ENCODE data around the gene RHBDL1.
A peak's percentile ranks its signal among the peaks of the same experiment; 100 is the strongest.

Gene RHBDL1

DNA sequence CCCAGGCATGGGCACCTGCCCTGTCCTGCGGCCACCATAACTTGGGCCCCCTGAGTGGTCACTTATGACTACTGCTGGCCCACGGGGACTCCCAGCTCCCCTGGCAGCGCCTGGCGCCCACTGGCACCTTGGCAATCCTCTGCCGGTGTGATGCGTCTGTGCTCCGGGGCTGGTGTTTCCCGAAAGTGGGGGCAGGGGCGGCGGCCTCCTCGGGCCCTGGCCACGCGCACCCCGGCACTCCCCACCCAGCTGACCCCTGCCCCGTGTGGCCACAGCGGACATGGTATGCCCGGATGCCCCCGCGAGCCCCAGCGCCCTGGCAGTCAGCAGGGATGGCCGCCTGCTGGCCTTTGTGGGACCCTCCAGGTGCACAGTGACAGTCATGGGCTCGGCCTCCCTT, 18.0 kb upstream of the RHBDL1 start:
- DNase-seq (ENCODE audit: low spot score): no peak

DNA sequence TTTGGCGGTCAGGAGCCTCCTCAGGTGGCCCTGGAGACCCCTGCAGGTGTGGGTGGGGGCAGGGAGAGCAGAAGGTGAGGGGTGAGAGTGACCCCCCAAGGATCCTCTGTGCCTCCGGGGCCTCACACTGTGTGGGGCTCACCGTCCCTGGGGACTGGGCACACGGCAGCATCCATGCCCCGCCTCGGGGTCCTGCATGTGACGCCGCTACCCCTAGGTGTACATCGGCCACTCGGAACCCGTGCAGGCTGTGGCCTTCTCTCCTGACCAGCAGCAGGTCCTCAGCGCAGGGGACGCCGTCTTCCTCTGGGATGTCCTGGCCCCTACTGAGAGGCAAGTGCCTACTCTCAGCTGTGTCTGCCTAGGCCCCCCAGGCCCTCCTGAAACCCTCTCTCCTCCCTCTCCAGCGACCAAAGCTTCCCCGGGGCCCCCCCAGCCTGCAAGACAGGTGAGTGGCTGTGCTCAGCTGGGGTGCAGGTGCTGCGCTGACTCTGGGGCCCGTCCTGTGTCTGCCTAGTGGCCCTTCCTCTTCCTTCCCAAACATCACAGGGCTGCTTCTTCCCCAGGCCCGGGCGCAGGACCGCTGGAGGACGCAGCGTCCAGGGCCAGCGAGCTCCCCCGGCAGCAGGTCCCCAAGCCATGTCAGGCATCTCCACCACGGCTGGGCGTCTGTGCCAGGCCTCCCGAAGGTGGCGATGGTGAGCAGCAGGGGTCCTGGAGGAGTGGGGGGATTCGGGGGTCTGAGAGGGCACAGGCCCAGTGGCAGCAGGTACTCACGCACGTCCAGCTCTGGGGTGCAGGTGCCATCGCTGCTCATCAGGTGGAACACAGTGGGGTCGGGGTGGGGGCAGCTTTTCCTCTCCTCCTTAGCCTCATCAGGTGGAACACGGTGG, 16.5 kb upstream of the RHBDL1 start:
- DNase-seq (ENCODE audit: low spot score): no peak

DNA sequence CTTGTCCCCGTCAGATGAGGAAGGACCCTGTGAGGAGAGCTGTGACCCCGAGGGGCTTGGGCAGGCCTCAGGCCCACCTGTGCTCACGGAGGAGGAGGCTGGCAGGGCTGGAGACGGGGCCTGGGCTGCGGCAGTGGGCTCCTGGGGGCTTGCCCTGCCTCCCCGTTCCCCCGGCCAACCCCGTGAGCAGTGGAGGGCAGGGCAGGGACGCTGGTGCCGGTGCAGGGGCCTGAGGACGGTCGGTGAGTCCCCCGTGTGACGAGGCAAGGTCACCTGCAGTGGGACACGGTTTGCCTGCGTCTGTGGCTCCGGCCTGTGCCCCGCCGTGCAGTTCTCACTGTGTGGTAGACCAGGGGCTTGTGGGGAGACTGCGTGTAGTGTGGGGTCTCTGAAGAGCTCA, 15.9 kb upstream of the RHBDL1 start:
- no peak for DNase-seq (ENCODE audit: low spot score)

DNA sequence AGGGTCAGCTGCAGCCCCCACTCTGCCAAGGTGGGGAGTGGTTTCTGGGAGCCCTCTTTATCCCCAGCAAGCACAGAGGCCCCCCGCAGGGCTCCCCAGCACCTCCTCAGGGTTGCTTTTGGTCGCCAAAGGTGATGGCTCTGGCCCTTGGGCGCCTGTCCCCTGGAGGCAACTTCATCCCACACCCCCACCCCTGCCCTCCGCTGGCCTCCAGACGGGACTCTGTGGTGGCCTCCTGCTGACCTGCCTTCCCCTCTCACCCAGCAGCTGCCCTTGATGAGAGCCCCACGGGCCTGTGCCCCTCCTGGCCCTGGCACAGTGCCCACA, 15.4 kb upstream of the RHBDL1 start:
- no peak for DNase-seq (ENCODE audit: low spot score)

DNA sequence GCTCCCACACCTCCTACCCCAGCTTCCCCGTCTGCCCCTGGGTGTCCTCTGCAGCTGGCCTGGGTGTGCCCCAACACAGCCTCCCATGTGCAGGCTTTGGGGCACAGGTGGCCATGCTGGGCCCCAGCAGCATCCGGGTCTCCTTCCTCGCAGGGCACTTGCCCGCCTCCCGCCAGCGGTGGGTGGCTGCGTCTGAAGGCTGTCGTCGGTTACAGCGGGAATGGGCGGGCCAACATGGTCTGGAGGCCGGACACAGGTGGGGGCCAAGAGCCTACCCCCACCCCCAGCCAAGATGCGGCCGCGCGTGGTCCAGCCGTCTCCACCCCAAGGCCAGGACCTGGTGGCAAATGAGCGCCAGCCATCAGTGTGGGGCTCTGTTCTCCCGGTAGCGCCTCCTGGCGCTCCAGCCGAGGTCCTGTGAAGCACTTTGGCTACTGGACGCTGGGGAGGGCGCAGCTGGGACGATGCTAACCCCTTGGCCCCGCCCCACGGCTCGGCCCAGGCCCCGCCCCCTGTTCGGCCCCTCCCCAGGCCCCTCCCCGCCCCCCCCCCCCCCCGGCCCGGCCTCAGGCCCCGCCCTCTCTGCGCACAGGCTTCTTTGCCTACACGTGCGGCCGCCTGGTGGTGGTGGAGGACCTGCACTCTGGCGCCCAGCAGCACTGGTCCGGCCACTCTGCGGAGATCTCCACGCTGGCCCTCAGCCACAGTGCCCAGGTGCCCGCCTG, 14.8 kb upstream of the RHBDL1 start:
- peak; percentile 86 for DNase-seq (ENCODE audit: low spot score)

DNA sequence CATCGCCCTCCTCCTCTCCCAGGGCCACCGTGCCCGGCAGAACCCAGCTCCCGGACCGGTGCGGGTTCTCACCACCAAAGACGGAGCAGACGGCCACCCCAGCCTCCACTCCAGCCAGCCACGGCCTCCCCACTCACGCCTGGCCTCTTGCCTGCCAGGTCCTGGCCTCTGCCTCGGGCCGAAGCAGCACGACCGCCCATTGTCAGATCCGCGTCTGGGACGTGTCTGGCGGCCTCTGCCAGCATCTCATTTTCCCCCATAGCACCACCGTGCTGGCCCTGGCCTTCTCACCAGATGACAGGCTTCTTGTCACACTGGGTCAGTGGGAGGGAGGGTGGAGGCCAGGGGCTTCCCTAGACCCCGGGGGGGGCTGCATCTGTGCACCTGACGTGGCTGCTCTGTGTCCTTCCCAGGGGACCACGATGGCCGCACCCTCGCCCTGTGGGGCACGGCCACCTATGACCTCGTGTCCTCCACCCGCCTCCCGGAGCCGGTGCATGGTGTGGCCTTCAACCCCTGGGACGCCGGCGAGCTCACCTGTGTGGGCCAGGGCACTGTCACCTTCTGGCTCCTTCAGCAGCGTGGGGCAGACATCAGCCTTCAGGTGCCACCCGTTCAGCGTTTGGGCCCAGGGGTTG, 14.2 kb upstream of the RHBDL1 start:
- DNase-seq (ENCODE audit: low spot score): no peak

DNA sequence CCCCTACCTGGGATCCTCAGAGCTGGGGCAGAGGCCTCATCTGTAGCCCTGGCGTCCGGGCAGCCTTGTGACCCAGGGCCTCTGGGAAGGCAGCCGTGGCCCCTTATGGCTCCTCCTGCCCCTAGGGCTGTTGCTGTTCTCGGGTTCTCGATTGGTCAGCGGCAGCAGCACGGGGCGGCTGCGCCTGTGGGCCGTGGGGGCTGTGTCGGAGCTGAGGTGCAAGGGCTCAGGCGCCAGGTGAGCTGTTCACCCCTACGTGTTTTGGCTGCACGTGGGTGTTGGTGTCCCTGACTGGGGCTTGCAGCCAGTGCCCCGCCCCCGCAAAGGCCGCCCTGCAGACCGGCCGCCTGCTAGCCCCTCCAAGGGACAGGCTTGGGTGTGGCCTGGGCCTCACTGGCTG, 13.4 kb upstream of the RHBDL1 start:
- no peak for DNase-seq (ENCODE audit: low spot score)

DNA sequence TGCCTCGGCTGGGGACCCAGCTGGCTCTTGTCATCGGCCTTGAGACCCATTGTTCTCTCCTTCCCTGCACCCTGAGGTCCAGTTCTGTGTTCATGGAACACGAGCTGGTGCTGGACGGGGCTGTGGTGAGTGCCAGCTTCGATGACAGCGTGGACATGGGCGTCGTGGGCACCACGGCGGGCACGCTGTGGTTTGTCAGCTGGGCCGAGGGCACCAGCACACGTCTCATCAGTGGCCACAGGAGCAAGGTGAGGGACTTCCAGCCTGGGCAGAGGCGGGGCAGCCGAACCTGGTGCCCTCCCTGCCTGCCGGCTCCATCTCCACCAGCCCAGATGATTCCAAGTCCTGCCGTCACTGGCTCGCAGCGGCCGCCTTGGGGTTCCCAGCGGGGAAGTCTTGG, 12.9 kb upstream of the RHBDL1 start:
- no peak for DNase-seq (ENCODE audit: low spot score)

DNA sequence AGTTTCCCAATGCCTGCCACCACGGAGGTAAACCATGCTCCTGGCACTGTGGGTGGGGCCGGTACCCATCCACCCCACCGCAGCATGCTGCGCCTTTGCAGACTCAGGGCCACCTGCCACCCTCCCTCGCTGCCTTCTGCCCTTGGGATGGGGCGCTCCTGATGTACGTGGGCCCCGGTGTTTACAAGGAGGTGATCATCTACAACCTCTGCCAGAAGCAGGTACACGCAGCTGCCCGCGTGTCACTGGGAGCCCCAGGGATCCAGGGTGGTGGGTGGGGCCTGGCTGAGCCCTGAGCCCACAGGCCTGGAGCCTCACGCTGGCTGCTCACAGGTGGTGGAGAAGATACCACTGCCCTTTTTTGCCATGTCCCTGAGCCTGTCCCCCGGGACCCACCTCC, 8.9 kb upstream of the RHBDL1 start:
- DNase-seq (ENCODE audit: low spot score): no peak

DNA sequence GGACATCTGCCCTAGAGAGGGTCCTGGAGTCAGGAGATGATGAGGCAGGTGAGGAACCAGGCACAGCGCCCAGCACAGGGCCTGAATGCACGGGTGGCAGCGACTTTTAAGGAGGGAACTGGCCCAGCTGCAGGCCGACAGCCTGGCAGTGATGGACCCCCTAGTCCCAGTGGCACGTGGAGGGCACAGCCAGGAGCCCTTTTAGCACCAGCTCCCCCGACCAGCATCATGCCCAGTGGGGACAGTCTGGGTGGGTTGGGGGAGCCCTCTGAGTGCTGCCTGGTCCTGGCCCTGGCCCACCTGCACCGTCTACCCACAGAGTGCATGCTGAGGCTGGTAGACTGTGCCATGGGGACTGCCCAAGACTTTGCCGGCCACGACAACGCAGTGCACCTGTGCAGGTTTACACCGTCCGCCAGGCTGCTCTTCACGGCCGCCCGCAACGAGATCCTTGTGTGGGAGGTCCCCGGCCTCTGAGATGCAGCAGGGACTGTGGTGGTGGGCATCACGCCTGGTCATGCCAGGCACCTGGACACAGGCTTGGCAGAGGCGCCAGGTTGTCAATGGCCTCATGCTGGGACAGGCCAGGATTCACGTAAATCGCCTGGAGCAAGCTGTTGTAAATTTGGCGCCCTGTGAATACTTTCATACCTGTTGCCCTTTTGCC, 8.2 kb upstream of the RHBDL1 start:
- DNase-seq (ENCODE audit: low spot score): no peak

DNA sequence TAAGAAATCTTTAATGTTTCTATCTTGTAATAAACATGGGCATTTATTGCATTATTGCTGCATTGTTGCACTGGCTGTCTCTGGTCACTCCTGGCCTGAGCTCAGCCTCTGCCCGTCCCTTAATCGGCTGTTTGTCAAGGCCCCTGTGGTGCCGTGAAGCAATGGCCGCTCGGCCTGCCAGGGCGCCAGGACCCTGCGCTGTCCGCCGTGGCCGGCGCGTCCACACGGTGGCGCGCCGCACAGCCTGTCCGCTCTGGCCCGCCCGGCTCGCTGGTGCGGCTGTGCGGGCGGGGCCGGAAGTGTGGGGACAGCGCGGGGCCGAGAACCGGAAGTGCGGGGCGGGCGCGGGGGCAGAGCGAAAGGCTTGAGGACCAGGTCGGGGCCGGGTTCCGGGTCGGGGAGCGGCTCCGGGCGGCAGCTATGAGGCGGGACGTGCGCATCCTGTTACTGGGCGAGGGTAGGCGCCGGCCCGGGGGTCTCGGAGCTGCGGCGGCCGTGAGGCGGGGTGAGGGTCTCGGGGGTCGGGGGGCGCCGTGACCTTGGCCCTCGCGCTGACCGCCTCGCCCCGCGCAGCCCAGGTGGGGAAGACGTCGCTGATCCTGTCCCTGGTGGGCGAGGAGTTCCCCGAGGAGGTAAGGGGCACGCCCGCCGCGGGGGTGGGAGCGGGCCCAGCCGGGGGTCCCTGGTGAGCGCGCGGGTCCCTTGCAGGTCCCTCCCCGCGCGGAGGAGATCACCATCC, 7.5 kb upstream of the RHBDL1 start, which contains the start of gene RHOT2:
Gene RHOT2 (plus strand): TSS at position 353 of the 739 bp plus-strand sequence. CDS start 68 bp downstream, at position 421.
- DNase-seq (ENCODE audit: low spot score): peak; percentile 60

DNA sequence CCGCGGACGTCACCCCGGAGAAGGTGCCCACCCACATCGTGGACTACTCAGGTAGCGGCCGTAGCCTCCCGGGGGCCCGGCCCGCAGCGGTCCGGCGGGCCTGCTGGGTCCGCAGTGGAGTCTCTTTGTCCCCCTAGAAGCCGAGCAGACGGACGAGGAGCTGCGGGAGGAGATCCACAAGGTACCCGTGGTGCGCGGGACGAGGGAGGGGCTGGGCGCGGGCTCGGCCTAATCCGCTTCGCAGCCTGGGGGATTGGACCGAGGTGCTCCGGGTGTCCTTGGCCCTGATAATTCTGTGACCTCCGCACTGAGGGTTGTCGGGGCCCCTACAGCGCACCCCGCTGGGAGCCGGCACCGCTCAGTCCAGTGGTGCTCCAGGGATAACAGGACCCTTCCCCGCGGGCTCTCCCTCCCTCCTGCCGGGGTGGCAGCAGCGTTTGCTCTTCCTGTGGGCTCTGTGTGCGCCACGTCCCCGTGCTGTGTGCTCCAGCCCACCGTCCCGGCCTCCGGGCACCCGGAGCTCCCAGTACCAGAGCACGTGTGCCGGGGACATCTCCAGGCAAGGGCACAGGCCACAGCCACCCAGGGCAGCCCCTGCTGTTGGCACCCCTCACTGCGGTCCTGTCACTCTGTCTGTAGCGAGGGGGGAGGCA, 6.8 kb upstream of the RHBDL1 start:
- no peak for DNase-seq (ENCODE audit: low spot score)

DNA sequence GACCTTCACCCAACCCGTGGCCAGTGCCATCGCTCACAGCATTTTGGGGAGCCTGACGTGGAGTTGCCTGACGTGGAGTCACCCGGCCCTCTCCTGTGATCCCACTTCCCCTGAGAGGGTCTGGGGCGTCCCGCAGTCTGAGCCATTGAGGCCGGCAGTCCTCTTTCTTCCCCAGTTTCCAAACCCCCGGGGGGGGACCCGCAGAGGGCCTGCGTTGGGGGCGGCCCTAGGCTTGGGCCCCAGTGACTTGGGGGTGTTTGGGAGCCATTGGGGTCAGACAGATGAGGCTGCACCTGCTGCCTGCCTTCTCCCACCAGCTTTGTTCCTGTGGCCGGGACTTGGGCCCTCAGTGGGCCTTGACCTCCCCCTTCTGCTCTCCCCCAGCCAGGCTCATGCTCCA, 5.8 kb upstream of the RHBDL1 start:
- DNase-seq (ENCODE audit: low spot score): no peak

DNA sequence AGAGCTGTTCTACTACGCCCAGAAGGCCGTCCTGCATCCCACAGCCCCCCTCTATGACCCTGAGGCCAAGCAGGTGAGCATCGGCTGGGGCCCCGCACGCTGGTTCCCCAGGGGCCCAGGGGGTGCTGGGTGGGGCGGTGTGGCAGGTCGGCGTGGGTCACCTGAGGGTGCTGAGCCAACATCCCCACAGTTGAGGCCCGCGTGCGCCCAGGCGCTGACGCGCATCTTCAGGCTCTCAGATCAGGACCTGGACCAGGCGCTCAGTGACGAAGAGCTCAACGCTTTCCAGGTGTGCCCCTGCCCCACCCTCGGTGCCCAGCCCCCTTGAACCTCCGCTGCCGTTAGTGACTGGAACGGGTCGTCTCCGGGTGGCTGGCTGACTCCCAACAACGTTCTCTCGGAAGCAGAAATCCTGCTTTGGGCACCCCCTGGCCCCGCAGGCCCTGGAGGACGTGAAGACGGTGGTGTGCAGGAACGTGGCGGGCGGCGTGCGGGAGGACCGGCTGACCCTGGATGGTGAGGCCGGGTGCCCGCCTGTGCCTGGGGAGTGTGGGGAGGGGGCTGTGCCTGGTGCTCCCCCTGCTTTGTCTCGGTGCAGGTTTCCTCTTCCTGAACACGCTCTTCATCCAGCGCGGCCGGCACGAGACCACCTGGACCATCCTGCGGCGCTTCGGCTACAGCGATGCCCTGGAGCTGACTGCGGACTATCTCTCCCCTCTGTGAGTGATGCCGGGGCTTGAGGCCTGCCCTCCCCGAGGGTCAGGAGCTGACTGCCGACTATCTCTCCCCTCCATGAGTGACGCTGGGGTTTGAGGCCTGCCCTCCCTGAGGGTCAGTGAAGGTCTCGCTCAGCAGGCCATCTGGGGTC, 4.8 kb upstream of the RHBDL1 start:
- no peak for DNase-seq (ENCODE audit: low spot score)

DNA sequence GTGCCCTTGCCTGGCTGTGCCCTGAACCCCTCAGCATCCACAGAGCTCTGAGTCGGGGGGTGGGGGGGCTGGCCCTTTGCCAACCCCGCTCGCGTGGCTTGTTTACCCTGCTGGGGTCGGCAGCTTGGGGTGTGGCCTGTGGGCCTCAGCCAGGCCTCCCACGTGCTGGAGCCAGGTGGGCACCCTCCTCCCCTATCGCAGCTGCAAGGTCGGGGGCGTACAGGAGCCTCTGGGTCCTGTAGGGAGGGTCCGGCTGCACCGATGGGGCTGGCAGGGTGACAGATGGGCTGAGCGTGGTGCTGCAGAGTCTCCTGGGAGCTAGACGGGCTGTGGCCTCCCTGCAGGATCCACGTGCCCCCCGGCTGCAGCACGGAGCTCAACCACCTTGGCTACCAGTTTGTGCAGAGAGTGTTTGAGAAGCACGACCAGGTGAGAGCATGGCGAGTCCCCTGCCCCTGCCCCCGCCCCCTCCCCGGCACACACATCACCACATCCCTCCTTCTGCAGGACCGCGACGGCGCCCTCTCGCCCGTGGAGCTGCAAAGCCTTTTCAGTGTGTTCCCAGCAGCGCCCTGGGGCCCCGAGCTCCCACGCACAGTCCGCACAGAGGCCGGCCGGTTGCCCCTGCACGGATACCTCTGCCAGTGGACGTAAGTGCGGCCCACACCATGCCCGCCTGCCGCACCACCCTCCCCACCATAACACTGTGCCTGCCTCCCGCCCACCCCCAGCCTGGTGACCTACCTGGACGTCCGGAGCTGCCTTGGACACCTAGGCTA, 3.9 kb upstream of the RHBDL1 start:
- DNase-seq (ENCODE audit: low spot score): no peak

DNA sequence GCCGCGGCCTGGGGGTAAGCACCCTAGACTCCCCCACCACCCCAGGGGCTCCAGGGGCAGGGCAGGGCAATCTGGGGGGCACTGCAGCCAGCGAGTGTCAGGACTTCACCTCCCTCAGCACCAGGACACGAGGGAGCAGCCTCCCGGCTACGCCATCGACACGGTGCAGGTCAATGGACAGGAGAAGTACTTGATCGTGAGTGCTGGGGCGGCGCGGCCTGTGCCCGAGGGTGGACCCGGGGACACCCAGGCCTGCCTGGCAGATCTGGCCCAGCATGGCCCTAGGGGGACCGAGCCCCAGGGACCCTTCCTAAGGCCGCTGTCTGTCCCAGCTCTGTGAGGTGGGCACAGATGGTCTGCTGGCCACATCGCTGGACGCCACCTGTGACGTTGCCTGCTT, 3.1 kb upstream of the RHBDL1 start:
- DNase-seq (ENCODE audit: low spot score): no peak

DNA sequence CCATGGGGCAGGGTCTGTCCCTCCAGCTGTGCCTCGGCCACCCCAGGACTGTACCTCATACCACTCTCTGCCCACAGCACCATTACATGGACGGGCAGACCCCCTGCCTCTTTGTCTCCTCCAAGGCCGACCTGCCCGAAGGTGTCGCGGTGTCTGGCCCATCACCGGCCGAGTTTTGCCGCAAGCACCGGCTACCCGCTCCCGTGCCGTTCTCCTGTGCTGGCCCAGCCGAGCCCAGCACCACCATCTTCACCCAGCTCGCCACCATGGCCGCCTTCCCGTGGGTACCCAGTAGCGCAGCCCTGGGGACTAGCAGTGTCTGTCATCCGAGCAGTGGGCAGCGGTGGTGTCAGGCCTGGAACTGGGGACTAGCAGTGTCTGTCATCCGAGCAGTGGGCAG, 2.6 kb upstream of the RHBDL1 start:
- DNase-seq (ENCODE audit: low spot score): no peak

DNA sequence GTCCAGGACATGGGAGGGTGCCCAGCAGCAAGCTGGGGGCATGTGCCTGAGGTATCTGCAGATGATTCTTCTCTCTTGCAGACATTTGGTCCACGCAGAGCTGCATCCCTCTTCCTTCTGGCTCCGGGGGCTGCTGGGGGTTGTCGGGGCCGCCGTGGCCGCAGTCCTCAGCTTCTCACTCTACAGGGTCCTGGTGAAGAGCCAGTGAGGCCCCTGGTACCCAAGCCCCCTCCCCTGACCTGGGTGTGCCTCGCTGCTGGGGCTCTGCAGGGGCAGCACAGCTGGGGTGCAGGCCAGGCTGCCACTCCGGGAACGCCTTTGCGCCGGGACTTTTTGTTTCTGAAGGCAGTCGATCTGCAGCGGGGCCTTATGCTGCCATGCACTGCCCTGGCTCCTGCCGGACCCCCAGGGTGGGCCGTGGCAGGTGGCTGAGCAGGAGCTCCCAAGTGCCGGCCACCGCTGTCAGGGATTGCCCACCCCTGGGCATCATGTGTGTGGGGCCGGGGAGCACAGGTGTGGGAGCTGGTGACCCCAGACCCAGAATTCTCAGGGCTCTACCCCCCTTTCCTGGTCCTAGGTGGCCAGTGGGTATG, 2.0 kb upstream of the RHBDL1 start:
- DNase-seq (ENCODE audit: low spot score): no peak

Data from COLO829 (cell line).